HepG2 (cell line): ENCODE measurements around the gene SNPH. TPM values are rescaled to one million over a fixed set of nuclear protein-coding genes. Genes with fewer than 3 reads are reported as not detected.

Experiments
- ATAC-seq: fragments of 200-7000 bp; cut with Tn5 transposase; 3 replicates; pipeline ENCODE4 v1.9.1; 2020; ENCODE audit warnings: mild to moderate bottlenecking, moderate library complexity
- BruUV-seq: library from RNA; stranded (reverse); fragments of 400-500 nt; replicated peaks from 2 replicates; lab custom pipeline; 2021; lab: Mats Ljungman, UMichigan
- CTCF ChIA-PET: fragments of 300-600 bp; formaldehyde crosslinking; extraction: SDS; loops from one replicate; lab custom pipeline; 2021; ENCODE audit warnings: low total read pairs, inconsistent platforms, low intra/inter-chr PET ratio; lab: Yijun Ruan, JAX
- POLR2A ChIA-PET: fragments of 350-600 bp; sonication (Branson Sonifier 250); formaldehyde crosslinking; loops from one replicate; lab custom pipeline; 2020; ENCODE audit warnings: antibody characterized with exemption, inconsistent platforms; lab: Yijun Ruan, JAX
- DNase-seq: peaks from one replicate; pipeline ENCODE4 v3.0.0-alpha.2; 2015; ENCODE audit warnings: low spot score
- FAIRE-seq: peaks from 3 replicates; lab custom pipeline; 2011; peaks lifted over from hg19 to GRCh38; lab: Jason Lieb, UNC
- H2AFZ ChIP-seq: one replicate; pipeline ENCODE4 v1.6.1; 2011; ENCODE audit warnings: low read length, inconsistent platforms
- H3K27ac ChIP-seq: fragments of 300-600 bp; 3 replicates; pipeline ENCODE4 v1.8.0; 2011; ENCODE audit warnings: mixed run types, mild to moderate bottlenecking, mixed read lengths, low read length, inconsistent platforms; ENCODE audit not compliant: insufficient read depth; ENCODE audit errors: extremely low read length
- H3K27me3 ChIP-seq, 2 experiments: fragments of 200-600 bp in 1 of 2; 2 replicates in 1 of 2; 3 replicates in 1 of 2; pipeline versions ENCODE4 v1.6.0 to v1.8.0; 2011; ENCODE audit warnings: low read length in 2 of 2, mild to moderate bottlenecking in 2 of 2, moderate library complexity in 2 of 2, inconsistent platforms in 1 of 2; ENCODE audit not compliant: insufficient read depth in 2 of 2, control insufficient read depth in 1 of 2
- H3K36me3 ChIP-seq, 2 experiments: fragments of 200-600 bp in 1 of 2; replicated peaks in 1 of 2; 2 replicates in 1 of 2; 3 replicates in 1 of 2; pipeline versions ENCODE4 v1.5.1 to v1.8.0; 2011; ENCODE audit warnings: low read length in 2 of 2, inconsistent platforms in 1 of 2; ENCODE audit not compliant: insufficient read depth in 2 of 2, control insufficient read depth in 1 of 2
- H3K4me1 ChIP-seq: 2 replicates; pipeline ENCODE4 v1.5.1; 2012; ENCODE audit warnings: low read length, inconsistent platforms; ENCODE audit not compliant: insufficient read depth
- H3K4me2 ChIP-seq: 2 replicates; pipeline ENCODE4 v1.6.0; 2011; ENCODE audit warnings: low read depth, low read length, inconsistent platforms
- H3K4me3 ChIP-seq, 3 experiments: fragments of 200-600 bp in 1 of 3; sonication (generic), shearing (Covaris generic) in 1 of 3; replicated peaks in 1 of 3; 2 replicates each; pipeline ENCODE4 v1.5.1; 2011 to 2016; ENCODE audit warnings: low read length in 3 of 3, inconsistent platforms in 2 of 3, low read depth in 2 of 3, mild to moderate bottlenecking in 2 of 3, control low read depth in 1 of 3, mixed read lengths in 1 of 3; ENCODE audit not compliant: insufficient read depth in 1 of 3
- H3K79me2 ChIP-seq: one replicate; pipeline ENCODE4 v1.6.1; 2011; ENCODE audit warnings: low read length, inconsistent platforms; ENCODE audit not compliant: insufficient read depth
- H3K9ac ChIP-seq: 2 replicates; pipeline ENCODE4 v1.6.0; 2011; ENCODE audit warnings: mild to moderate bottlenecking, low read depth, low read length, inconsistent platforms; ENCODE audit not compliant: insufficient read depth
- H3K9me3 ChIP-seq: 2 replicates; pipeline ENCODE4 v1.5.1; 2012; ENCODE audit warnings: mild to moderate bottlenecking, low read length
- H4K20me1 ChIP-seq: 2 replicates; pipeline ENCODE4 v1.6.0; 2011; ENCODE audit warnings: inconsistent platforms, mild to moderate bottlenecking, low read length, moderate library complexity; ENCODE audit not compliant: insufficient read depth
- CHCHD3 ChIP-seq: sonication (generic); formaldehyde crosslinking; IDR thresholded peaks from 2 replicates; pipeline ENCODE4 v1.8.0; 2022; ENCODE audit warnings: mild to moderate bottlenecking, missing genetic modification reagents, moderate library complexity
- KLF6 ChIP-seq: IDR thresholded peaks from 2 replicates; pipeline ENCODE4 v1.8.0; 2016; ENCODE audit warnings: missing biosample characterization, missing genetic modification reagents
- NFIC ChIP-seq: IDR thresholded peaks from 2 replicates; pipeline ENCODE4 v1.6.1; 2012; ENCODE audit warnings: mild to moderate bottlenecking, low read length, inconsistent platforms
- PRMT3 ChIP-seq: sonication (generic); formaldehyde crosslinking; IDR thresholded peaks from 2 replicates; pipeline ENCODE4 v1.8.1; 2022; ENCODE audit warnings: low read depth, mild to moderate bottlenecking, moderate library complexity, missing genetic modification reagents, borderline replicate concordance
- SIX4 ChIP-seq: sonication (generic); formaldehyde crosslinking; IDR thresholded peaks from 2 replicates; pipeline ENCODE4 v1.4.0; 2020; ENCODE audit warnings: missing genetic modification reagents
- SMC3 ChIP-seq: IDR thresholded peaks from 2 replicates; pipeline ENCODE4 v1.6.1; 2011; ENCODE audit warnings: low read length, improper control_type of control experiment
- TP53 ChIP-seq: sonication (generic); formaldehyde crosslinking; conservative IDR thresholded peaks from 2 replicates; pipeline ENCODE4 v1.4.0; 2020; ENCODE audit warnings: missing genetic modification reagents
- U2AF1 ChIP-seq: fragments of 200-400 bp; formaldehyde crosslinking; optimal IDR thresholded peaks from 2 replicates; pipeline ENCODE3; 2017; ENCODE audit warnings: mild to moderate bottlenecking, low read depth, low read length
- ZNF224 ChIP-seq: sonication (generic); formaldehyde crosslinking; IDR thresholded peaks from 2 replicates; pipeline ENCODE4 v1.5.0; 2020; ENCODE audit warnings: mild to moderate bottlenecking, missing genetic modification reagents
- ZNF598 ChIP-seq: sonication (generic); formaldehyde crosslinking; IDR thresholded peaks from 2 replicates; pipeline ENCODE4 v1.5.1; 2020; ENCODE audit warnings: mild to moderate bottlenecking, missing genetic modification reagents, borderline replicate concordance
- ZNF768 ChIP-seq: sonication (generic); formaldehyde crosslinking; IDR thresholded peaks from 2 replicates; pipeline ENCODE4 v1.4.0; 2020; ENCODE audit warnings: missing genetic modification reagents
- ZSCAN31 ChIP-seq: sonication (generic); formaldehyde crosslinking; IDR thresholded peaks from 2 replicates; pipeline ENCODE4 v1.5.0; 2020; ENCODE audit warnings: low read depth, mild to moderate bottlenecking, missing genetic modification reagents
- in situ Hi-C: cut with HindIII; loops from 2 replicates; pipeline ENCODE4 v1.10.0; 2017; ENCODE audit warnings: low pct_unique_long_range_greater_than_20kb; ENCODE audit not compliant: extremely low pct_ligation_motif_present
- intact Hi-C: fragments of 100-400 bp; cut with micrococcal nuclease; formaldehyde crosslinking; loops from one replicate; pipeline ENCODE4 v1.10.0; 2022; ENCODE audit not compliant: unreplicated experiment
- polyA plus RNA-seq, 8 experiments: library from polyadenylated mRNA; depleted of rRNA in 3 of 8; stranded (reverse) in 7 of 8; unstranded in 1 of 8; fragments of >200 nt; fragmentation: Illumina TruSeq in 4 of 8; extraction: Trizol in 4 of 8; gene quantifications; 2 replicates each; pipeline versions ENCODE4 v1.2.1 to v1.2.3, GENCODE V29; 2011 to 2016; ENCODE audit warnings: low read depth in 4 of 8, missing spikeins in 1 of 8, mixed read lengths in 1 of 8; ENCODE audit not compliant: insufficient read depth in 1 of 8
- total RNA-seq, 5 experiments: library from RNA; depleted of rRNA; stranded (reverse); fragments of >200 nt; fragmentation: Illumina TruSeq; extraction: Trizol; gene quantifications; 2 replicates each; pipeline ENCODE4 v1.2.3, GENCODE V29; 2016; ENCODE audit warnings: low read depth in 1 of 5
- TF ChIP-seq, protein P1 (sequence below), 2 experiments: sonication (generic) in 1 of 2; formaldehyde crosslinking in 1 of 2; IDR thresholded peaks; 2 replicates each; pipeline versions ENCODE4 v1.5.1 to v1.6.1; 2011 to 2020; ENCODE audit warnings: borderline replicate concordance in 1 of 2, low read depth in 1 of 2, low read length in 1 of 2, mild to moderate bottlenecking in 1 of 2, missing genetic modification reagents in 1 of 2, moderate library complexity in 1 of 2
- TF ChIP-seq, protein P2 (sequence below): sonication (generic); formaldehyde crosslinking; IDR thresholded peaks from 2 replicates; pipeline ENCODE4 v1.4.0; 2020; ENCODE audit warnings: missing genetic modification reagents
- TF ChIP-seq, protein P3 (sequence below): sonication (generic); formaldehyde crosslinking; IDR thresholded peaks from 2 replicates; pipeline ENCODE4 v1.8.0; 2022; ENCODE audit warnings: missing genetic modification reagents, mild to moderate bottlenecking, borderline replicate concordance

Gene SNPH
- total and polyA plus RNA-seq, 2 of the 13 experiments (the other 11 are each of a cell fraction or from before 2014, with no cell fraction given) = 0.09 TPM; not detected in 1

DNA sequence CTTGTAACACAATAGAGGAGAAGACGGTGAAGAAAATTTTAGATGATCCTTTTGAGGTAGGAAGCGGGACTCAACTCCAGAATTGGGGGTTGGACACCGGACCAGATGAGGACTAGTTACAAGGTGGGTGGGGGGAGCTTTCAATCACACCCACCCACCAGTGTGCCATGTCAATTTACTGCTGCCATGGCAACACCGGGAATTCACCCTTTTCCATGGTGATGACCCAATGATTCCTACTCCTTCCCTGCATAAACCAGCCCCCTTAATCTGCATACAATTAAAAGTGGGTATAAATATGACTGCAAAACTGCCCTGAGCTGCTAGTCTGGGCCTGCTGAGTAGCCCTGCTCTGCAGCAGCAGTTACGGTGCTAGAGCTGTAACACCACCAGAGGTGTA lies 25.5 kb upstream of the SNPH start (continued):
- TF ChIP-seq CHCHD3 (CRISPR knock-in tag) = no peak
- TF ChIP-seq ZNF768 (CRISPR knock-in tag) = no peak

DNA sequence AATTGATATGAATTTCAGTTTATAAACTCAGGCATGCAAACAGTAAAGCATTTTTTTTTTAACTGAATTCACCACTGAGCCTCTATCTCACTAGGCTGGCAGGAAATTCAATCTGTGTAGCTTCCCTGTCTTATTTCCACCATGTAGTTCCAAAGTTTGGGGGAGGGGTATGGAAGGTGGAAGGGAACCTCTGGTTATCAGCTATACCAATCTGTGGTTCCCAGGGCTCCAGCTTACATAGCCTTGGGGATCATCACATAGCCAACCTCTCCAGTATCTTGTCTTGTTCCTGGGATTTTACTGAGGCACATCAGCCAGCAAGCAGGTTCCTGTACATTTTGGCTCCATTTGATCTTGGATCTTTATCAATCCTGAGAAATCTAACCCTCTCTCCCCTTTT lies 24.6 kb upstream of the SNPH start:
- FAIRE-seq (no peak), ATAC-seq (no peak), DNase-seq (no peak)
- CTCF ChIA-PET = no interaction called here
- Histone ChIP-seq H3K4me2 (no peak overlapping the region), H3K79me2 (no peaks in the 10 kb centered on the region), H3K9me3 (no peaks in the 10 kb centered on the region), H3K36me3 (no peaks in the 10 kb centered on the region), H2AFZ (no peak overlapping the region), H4K20me1 (no peaks in the 10 kb centered on the region), H3K9ac (no peak overlapping the region), H3K27ac (no peak overlapping the region), H3K4me3 (no peak overlapping the region), H3K4me1 (no peaks in the 10 kb centered on the region), H3K27me3 (peaks cover 0 to 4% of the 10 kb centered on the region in 2 experiments; a peak in 1 of 5 replicates)
- POLR2A ChIA-PET = no interaction called here
- intact Hi-C loops = no loop called here
- in situ Hi-C loops = no loop called here
- TF ChIP-seq U2AF1 = no peak
- TF ChIP-seq KLF6 (CRISPR knock-in tag) = no peak
- TF ChIP-seq NFIC = no peak
- no peak for TF ChIP-seq ZSCAN31 (CRISPR knock-in tag)
- TF ChIP-seq, protein P1, sequence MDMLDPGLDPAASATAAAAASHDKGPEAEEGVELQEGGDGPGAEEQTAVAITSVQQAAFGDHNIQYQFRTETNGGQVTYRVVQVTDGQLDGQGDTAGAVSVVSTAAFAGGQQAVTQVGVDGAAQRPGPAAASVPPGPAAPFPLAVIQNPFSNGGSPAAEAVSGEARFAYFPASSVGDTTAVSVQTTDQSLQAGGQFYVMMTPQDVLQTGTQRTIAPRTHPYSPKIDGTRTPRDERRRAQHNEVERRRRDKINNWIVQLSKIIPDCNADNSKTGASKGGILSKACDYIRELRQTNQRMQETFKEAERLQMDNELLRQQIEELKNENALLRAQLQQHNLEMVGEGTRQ (IDR thresholded peaks at IDR 0.05; ENCODE audit: low read depth, low read length) = no peak
- TF ChIP-seq, protein P1 (CRISPR knock-in tag; IDR thresholded peaks at IDR 0.05; ENCODE audit: borderline replicate concordance) = no peak
- TF ChIP-seq TP53 (CRISPR knock-in tag) = no peak
- no peak for TF ChIP-seq SMC3
- TF ChIP-seq PRMT3 = no peak
- TF ChIP-seq, protein P2, sequence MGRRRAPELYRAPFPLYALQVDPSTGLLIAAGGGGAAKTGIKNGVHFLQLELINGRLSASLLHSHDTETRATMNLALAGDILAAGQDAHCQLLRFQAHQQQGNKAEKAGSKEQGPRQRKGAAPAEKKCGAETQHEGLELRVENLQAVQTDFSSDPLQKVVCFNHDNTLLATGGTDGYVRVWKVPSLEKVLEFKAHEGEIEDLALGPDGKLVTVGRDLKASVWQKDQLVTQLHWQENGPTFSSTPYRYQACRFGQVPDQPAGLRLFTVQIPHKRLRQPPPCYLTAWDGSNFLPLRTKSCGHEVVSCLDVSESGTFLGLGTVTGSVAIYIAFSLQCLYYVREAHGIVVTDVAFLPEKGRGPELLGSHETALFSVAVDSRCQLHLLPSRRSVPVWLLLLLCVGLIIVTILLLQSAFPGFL (CRISPR knock-in tag) = no peak
- TF ChIP-seq SIX4 (CRISPR knock-in tag) = no peak
- TF ChIP-seq ZNF224 = no peak
- TF ChIP-seq, protein P3, sequence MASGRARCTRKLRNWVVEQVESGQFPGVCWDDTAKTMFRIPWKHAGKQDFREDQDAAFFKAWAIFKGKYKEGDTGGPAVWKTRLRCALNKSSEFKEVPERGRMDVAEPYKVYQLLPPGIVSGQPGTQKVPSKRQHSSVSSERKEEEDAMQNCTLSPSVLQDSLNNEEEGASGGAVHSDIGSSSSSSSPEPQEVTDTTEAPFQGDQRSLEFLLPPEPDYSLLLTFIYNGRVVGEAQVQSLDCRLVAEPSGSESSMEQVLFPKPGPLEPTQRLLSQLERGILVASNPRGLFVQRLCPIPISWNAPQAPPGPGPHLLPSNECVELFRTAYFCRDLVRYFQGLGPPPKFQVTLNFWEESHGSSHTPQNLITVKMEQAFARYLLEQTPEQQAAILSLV (CRISPR knock-in tag) = no peak
- TF ChIP-seq ZNF598 = no peak
- BruUV-seq = no TSS peak
